ENCODE data around the gene MYOM1. TPM values are rescaled to one million over a fixed set of nuclear protein-coding genes. Genes with fewer than 3 reads are reported as not detected.
"Not testable (repeated sequence)": the region's sequence is repeated elsewhere in the genome, so short reads cannot be mapped to it uniquely, and the experiment has no call there.

Gene MYOM1
- total RNA-seq, 1 experiment from 2014 or later = 0.41 TPM

DNA sequence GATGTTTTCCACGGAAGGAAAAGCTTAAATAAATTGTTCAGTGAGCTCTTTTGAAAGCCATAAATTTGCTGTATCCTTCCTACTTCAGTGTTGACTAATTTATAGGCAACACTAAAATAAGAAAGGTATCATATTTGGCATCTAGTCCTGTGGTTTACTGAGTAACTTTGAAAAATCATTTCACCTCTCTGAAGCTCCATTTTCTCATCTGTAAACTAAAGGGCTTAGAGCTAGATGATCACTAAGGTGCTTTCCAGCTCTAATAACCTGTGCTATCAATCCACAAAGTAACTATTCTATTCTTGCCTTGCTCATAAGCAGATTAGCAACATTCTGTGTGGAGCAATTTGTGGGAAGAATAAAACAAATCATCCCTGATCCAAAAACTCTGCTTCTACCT lies 3.6 kb upstream of the MYOM1 start:
- Histone ChIP-seq H3K36me3 (ENCODE audit: control insufficient read depth, insufficient read depth, low read length) (no peaks in the 10 kb centered on the region), H3K4me3 (ENCODE audit: low read depth, low read length) (no peak overlapping the region), H3K27me3 (replicated peaks; ENCODE audit: control insufficient read depth, insufficient read depth, low read length) (no peaks in the 10 kb centered on the region), H3K4me1 (peaks cover 14% of the 10 kb centered on the region), H3K9me3 (no peaks in the 10 kb centered on the region)
- H3K4me1 Mint-ChIP-seq (ENCODE audit: low read depth, unreplicated experiment) = peaks cover 17% of the 10 kb centered on the region
- no peak overlapping the region for H3K27ac Mint-ChIP-seq (ENCODE audit: unreplicated experiment)
- DNase-seq = no peak
- H3K36me3 Mint-ChIP-seq (ENCODE audit: insufficient read depth, unreplicated experiment) = no peaks in the 10 kb centered on the region
- H3K27me3 Mint-ChIP-seq (ENCODE audit: insufficient read depth, unreplicated experiment) = no peaks in the 10 kb centered on the region
- intact Hi-C loops (cut with micrococcal nuclease; ENCODE audit: unreplicated experiment) = no loop called here
- TF ChIP-seq, protein P1, sequence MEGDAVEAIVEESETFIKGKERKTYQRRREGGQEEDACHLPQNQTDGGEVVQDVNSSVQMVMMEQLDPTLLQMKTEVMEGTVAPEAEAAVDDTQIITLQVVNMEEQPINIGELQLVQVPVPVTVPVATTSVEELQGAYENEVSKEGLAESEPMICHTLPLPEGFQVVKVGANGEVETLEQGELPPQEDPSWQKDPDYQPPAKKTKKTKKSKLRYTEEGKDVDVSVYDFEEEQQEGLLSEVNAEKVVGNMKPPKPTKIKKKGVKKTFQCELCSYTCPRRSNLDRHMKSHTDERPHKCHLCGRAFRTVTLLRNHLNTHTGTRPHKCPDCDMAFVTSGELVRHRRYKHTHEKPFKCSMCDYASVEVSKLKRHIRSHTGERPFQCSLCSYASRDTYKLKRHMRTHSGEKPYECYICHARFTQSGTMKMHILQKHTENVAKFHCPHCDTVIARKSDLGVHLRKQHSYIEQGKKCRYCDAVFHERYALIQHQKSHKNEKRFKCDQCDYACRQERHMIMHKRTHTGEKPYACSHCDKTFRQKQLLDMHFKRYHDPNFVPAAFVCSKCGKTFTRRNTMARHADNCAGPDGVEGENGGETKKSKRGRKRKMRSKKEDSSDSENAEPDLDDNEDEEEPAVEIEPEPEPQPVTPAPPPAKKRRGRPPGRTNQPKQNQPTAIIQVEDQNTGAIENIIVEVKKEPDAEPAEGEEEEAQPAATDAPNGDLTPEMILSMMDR (IDR thresholded peaks at IDR 0.05; ENCODE audit: insufficient read depth in 1 of 2, low read depth in 1 of 2, low read length in 1 of 2, severe bottlenecking in 1 of 2, unreplicated experiment in 1 of 2) = no peak
- POLR2A ChIA-PET = no interaction called here
- CTCF ChIA-PET = no interaction called here
- H3K9me3 Mint-ChIP-seq (ENCODE audit: unreplicated experiment) = no peaks in the 10 kb centered on the region
- BruUV-seq (replicated peaks) = no TSS peak
- H3K4me3 Mint-ChIP-seq (ENCODE audit: unreplicated experiment) = no peak overlapping the region

GRCh38 chr18:3221496-3221895 lies 1.7 kb upstream of the MYOM1 start:
- Histone ChIP-seq H3K36me3 (ENCODE audit: control insufficient read depth, insufficient read depth, low read length) (no peaks in the 10 kb centered on the region), H3K9me3 (no peaks in the 10 kb centered on the region), H3K4me1 (peaks cover 29% of the 10 kb centered on the region), H3K4me3 (ENCODE audit: low read depth, low read length) (no peak overlapping the region), H3K27me3 (replicated peaks; ENCODE audit: control insufficient read depth, insufficient read depth, low read length) (no peaks in the 10 kb centered on the region)
- no peak overlapping the region for H3K27ac Mint-ChIP-seq (ENCODE audit: unreplicated experiment)
- TF ChIP-seq, protein P1 (IDR thresholded peaks at IDR 0.05; ENCODE audit: insufficient read depth in 1 of 2, low read depth in 1 of 2, low read length in 1 of 2, severe bottlenecking in 1 of 2, unreplicated experiment in 1 of 2) = no peak
- POLR2A ChIA-PET = no interaction called here
- CTCF ChIA-PET = no interaction called here
- DNase-seq = no peak
- intact Hi-C loops (cut with micrococcal nuclease; ENCODE audit: unreplicated experiment) = no loop called here
- H3K27me3 Mint-ChIP-seq (ENCODE audit: insufficient read depth, unreplicated experiment) = no peaks in the 10 kb centered on the region
- H3K9me3 Mint-ChIP-seq (ENCODE audit: unreplicated experiment) = no peaks in the 10 kb centered on the region
- BruUV-seq (replicated peaks) = no TSS peak
- peaks cover 32% of the 10 kb centered on the region for H3K4me1 Mint-ChIP-seq (ENCODE audit: low read depth, unreplicated experiment)
- H3K36me3 Mint-ChIP-seq (ENCODE audit: insufficient read depth, unreplicated experiment) = no peaks in the 10 kb centered on the region
- H3K4me3 Mint-ChIP-seq (ENCODE audit: unreplicated experiment) = no peak overlapping the region

DNA sequence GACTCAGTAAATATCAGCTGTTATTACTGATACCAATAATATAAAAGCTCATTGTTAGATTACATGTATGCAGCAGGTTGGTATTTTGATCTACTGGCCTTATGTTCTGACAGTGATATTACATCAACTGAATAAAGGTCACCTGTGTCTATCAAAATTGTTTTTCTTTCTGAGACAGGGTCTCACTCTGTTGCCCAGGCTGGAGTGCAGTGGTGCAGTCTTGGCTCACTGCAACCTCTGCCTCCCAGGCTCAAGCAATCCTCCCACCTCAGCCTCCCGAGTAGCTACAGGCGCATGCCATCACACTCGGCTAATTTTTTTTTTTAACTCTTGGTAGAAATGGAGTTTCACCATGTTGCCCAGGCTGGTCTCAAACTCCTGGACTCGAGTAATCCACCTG lies 1.1 kb upstream of the MYOM1 start:
- H3K27ac Mint-ChIP-seq (ENCODE audit: unreplicated experiment); DNase-seq; H3K36me3 ChIP-seq (ENCODE audit: control insufficient read depth, insufficient read depth, low read length); H3K27me3 ChIP-seq (replicated peaks; ENCODE audit: control insufficient read depth, insufficient read depth, low read length); H3K9me3 ChIP-seq; H3K9me3 Mint-ChIP-seq (ENCODE audit: unreplicated experiment); POLR2A ChIA-PET; intact Hi-C loops (cut with micrococcal nuclease; ENCODE audit: unreplicated experiment); CTCF ChIA-PET; H3K27me3 Mint-ChIP-seq (ENCODE audit: insufficient read depth, unreplicated experiment); H3K36me3 Mint-ChIP-seq (ENCODE audit: insufficient read depth, unreplicated experiment); BruUV-seq (replicated peaks); H3K4me3 ChIP-seq (ENCODE audit: low read depth, low read length); H3K4me3 Mint-ChIP-seq (ENCODE audit: unreplicated experiment): not testable (repeated sequence)
- H3K4me1 ChIP-seq = peaks cover 29% of the 10 kb centered on the region
- peaks cover 30% of the 10 kb centered on the region for H3K4me1 Mint-ChIP-seq (ENCODE audit: low read depth, unreplicated experiment)

GRCh38 chr18:3219241-3219630 lies 532 bp downstream of the MYOM1 start:
- Mint-ChIP-seq H3K27ac (ENCODE audit: unreplicated experiment) (no peak overlapping the region), H3K36me3 (ENCODE audit: insufficient read depth, unreplicated experiment) (no peaks in the 10 kb centered on the region), H3K27me3 (ENCODE audit: insufficient read depth, unreplicated experiment) (no peaks in the 10 kb centered on the region), H3K9me3 (ENCODE audit: unreplicated experiment) (no peaks in the 10 kb centered on the region), H3K4me3 (ENCODE audit: unreplicated experiment) (no peak overlapping the region), H3K4me1 (ENCODE audit: low read depth, unreplicated experiment) (peaks cover 28% of the 10 kb centered on the region)
- CTCF ChIA-PET = interaction anchor here (0.7 kb wide), 1 partner anchor 29 kb away, joined by 3 read pairs; no protein-coding TSS in a partner anchor
- no TSS peak for BruUV-seq (replicated peaks)
- Histone ChIP-seq H3K27me3 (replicated peaks; ENCODE audit: control insufficient read depth, insufficient read depth, low read length) (no peaks in the 10 kb centered on the region), H3K36me3 (ENCODE audit: control insufficient read depth, insufficient read depth, low read length) (no peaks in the 10 kb centered on the region), H3K4me3 (ENCODE audit: low read depth, low read length) (no peak overlapping the region), H3K4me1 (peaks cover 29% of the 10 kb centered on the region), H3K9me3 (no peaks in the 10 kb centered on the region)
- no peak for DNase-seq
- TF ChIP-seq, protein P1 (IDR thresholded peaks at IDR 0.05; ENCODE audit: insufficient read depth in 1 of 2, low read depth in 1 of 2, low read length in 1 of 2, severe bottlenecking in 1 of 2, unreplicated experiment in 1 of 2) = no peak
- POLR2A ChIA-PET = no interaction called here
- intact Hi-C loops (cut with micrococcal nuclease; ENCODE audit: unreplicated experiment) = no loop called here

Measured in Caco-2 (cell line).